Measurements from ENCODE around the gene PRR22. TPM values are rescaled to one million over a fixed set of nuclear protein-coding genes. Genes with fewer than 3 reads are reported as not detected.
A peak's percentile ranks its signal among the peaks of the same experiment; 100 is the strongest.

The PRR22 gene
- total RNA-seq, 1 experiment from 2014 or later, result 5.6 TPM

DNA sequence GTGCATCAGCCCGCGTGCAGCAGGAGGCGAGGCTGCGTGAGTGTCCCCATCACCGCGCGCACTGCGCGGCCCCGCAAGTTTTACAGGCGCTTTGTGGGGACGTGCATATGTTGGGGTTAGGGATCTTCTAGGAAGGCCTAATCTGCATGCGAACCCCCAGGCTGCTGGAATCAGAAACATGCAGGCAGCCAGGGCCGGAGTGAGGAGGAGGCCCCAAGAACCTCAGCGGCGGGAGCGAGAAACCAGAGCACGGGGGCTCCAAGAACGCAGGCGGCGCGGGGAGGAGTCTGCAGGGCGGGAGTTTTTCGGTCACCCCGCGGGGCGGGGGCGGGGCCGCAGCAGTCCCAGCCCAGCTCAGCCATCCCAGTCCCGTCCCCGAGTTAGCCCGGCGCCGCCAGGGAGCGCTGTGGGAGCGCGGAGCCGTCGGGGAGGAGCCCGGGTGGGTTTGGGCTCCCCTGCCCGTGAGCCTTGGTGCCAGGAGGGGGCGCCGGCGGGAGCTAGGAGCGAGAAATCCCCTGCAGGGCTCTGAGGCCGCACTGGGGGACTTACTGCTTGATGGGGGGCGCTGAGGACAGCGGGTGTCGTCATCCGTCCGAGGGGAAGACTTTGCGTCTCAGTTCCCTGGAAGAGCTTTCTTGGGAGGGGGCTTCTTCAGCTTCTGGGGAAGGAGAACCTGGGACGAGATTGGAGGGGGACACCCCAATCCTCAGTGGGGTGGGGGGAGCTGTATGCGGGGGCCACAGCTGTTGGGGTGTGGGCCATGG is 19.4 kb upstream of the PRR22 start:
- peak overlapping the region; percentile 85 for H3K4me2 ChIP-seq (ENCODE audit: low read length)
- intact Hi-C loops (cut with micrococcal nuclease), result loop anchor here (2.0 to 5.0 kb wide), 2 partner anchors 89 to 218 kb away; no protein-coding TSS in a partner anchor
- H3K27ac ChIP-seq (ENCODE audit: low read length), result no peak overlapping the region
- no peaks in the 10 kb centered on the region for H3K9me3 ChIP-seq (ENCODE audit: low read length)
- H3K9me2 ChIP-seq (replicated peaks; ENCODE audit: low read length), result no peaks in the 10 kb centered on the region
- DNase-seq (peak; percentile 98), ATAC-seq (peak; percentile 91)
- no TSS peak for BruUV-seq (replicated peaks)
- peaks cover 12% of the 10 kb centered on the region for H3K4me1 ChIP-seq (ENCODE audit: insufficient read depth, low read length)
- peak overlapping the region; percentile 90 for H2AFZ ChIP-seq (ENCODE audit: low read length)
- H3K79me2 ChIP-seq (ENCODE audit: low read length), result no peaks in the 10 kb centered on the region
- no peaks in the 10 kb centered on the region for H4K20me1 ChIP-seq (ENCODE audit: low read length)
- ChIA-PET POLR2A (ENCODE audit: unreplicated experiment) (interaction anchor here (0.6 kb wide), 2 partner anchors 20 to 294 kb away, joined by 3 read pairs; no protein-coding TSS in a partner anchor), CTCF (interaction anchor here (0.5 to 1.7 kb wide), 17 partner anchors 10 to 1573 kb away, joined by 3 to 27 read pairs (median 6); partner anchors contain the start of genes CAPS, NDUFA11 and VMAC)
- TF ChIP-seq EZH2 (IDR thresholded peaks at IDR 0.05; ENCODE audit: low read length, unreplicated experiment) (no peak), EZH2phosphoT487 (IDR thresholded peaks at IDR 0.05; ENCODE audit: borderline replicate concordance, low read length) (no peak)
- TF ChIP-seq, protein P1, sequence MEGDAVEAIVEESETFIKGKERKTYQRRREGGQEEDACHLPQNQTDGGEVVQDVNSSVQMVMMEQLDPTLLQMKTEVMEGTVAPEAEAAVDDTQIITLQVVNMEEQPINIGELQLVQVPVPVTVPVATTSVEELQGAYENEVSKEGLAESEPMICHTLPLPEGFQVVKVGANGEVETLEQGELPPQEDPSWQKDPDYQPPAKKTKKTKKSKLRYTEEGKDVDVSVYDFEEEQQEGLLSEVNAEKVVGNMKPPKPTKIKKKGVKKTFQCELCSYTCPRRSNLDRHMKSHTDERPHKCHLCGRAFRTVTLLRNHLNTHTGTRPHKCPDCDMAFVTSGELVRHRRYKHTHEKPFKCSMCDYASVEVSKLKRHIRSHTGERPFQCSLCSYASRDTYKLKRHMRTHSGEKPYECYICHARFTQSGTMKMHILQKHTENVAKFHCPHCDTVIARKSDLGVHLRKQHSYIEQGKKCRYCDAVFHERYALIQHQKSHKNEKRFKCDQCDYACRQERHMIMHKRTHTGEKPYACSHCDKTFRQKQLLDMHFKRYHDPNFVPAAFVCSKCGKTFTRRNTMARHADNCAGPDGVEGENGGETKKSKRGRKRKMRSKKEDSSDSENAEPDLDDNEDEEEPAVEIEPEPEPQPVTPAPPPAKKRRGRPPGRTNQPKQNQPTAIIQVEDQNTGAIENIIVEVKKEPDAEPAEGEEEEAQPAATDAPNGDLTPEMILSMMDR (conservative IDR thresholded peaks at IDR 0.05; ENCODE audit: low read depth, low read length), result peak; percentile 100
- peak overlapping the region; percentile 58 for H3K4me3 ChIP-seq (ENCODE audit: low read length)
- H3K9ac ChIP-seq (ENCODE audit: low read length), result peak overlapping the region; percentile 44
- H3K36me3 ChIP-seq (ENCODE audit: low read depth, low read length), result no peaks in the 10 kb centered on the region
- H3K27me3 ChIP-seq (ENCODE audit: low read length), result no peaks in the 10 kb centered on the region
- no peaks in the 10 kb centered on the region for H3F3A ChIP-seq (ENCODE audit: low read length, unreplicated experiment)

DNA sequence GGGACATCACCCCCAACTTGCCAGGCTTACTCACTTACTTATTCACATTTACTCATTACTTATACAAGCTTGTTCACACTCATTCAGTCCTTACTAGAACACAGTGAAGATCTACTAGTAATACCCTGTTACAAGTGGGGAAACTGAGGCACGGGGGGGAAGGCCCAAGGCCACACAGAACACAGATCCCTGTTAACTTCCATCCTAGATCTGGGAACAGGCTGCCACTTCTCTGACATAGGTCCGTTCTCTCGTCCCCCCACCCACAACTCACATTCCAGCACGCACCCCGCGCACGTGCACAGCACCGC is 18.9 kb upstream of the PRR22 start:
- intact Hi-C loops (cut with micrococcal nuclease), result loop anchor here (5.0 kb wide), 1 partner anchor 219 kb away; no protein-coding TSS in a partner anchor
- H3K4me1 ChIP-seq (ENCODE audit: insufficient read depth, low read length), result peaks cover 12% of the 10 kb centered on the region
- H2AFZ ChIP-seq (ENCODE audit: low read length), result peak overlapping the region; percentile 90
- ATAC-seq (no peak), DNase-seq (no peak)
- no peaks in the 10 kb centered on the region for H3K36me3 ChIP-seq (ENCODE audit: low read depth, low read length)
- H3K9me2 ChIP-seq (replicated peaks; ENCODE audit: low read length), result no peaks in the 10 kb centered on the region
- no peaks in the 10 kb centered on the region for H3K27me3 ChIP-seq (ENCODE audit: low read length)
- peak overlapping the region; percentile 58 for H3K4me3 ChIP-seq (ENCODE audit: low read length)
- H4K20me1 ChIP-seq (ENCODE audit: low read length), result no peaks in the 10 kb centered on the region
- peak overlapping the region; percentile 44 for H3K9ac ChIP-seq (ENCODE audit: low read length)
- BruUV-seq (replicated peaks), result no TSS peak
- no peaks in the 10 kb centered on the region for H3K9me3 ChIP-seq (ENCODE audit: low read length)
- peak overlapping the region; percentile 85 for H3K4me2 ChIP-seq (ENCODE audit: low read length)
- no peaks in the 10 kb centered on the region for H3F3A ChIP-seq (ENCODE audit: low read length, unreplicated experiment)
- H3K79me2 ChIP-seq (ENCODE audit: low read length), result no peaks in the 10 kb centered on the region
- no peak overlapping the region for H3K27ac ChIP-seq (ENCODE audit: low read length)
- POLR2A ChIA-PET (ENCODE audit: unreplicated experiment), result no interaction called here
- CTCF ChIA-PET, result interaction anchor here (0.6 to 1.7 kb wide), 11 partner anchors 9 to 244 kb away, joined by 3 to 27 read pairs (median 11); partner anchors contain the start of genes CAPS, NDUFA11 and VMAC
- TF ChIP-seq EZH2 (IDR thresholded peaks at IDR 0.05; ENCODE audit: low read length, unreplicated experiment), result no peak
- no peak for TF ChIP-seq EZH2phosphoT487 (IDR thresholded peaks at IDR 0.05; ENCODE audit: borderline replicate concordance, low read length)
- TF ChIP-seq, protein P1 (conservative IDR thresholded peaks at IDR 0.05; ENCODE audit: low read depth, low read length), result no peak
